H9 (cell line): ENCODE measurements around the gene DBH. TPM values are rescaled to one million over a fixed set of nuclear protein-coding genes. Genes with fewer than 3 reads are reported as not detected.

Experiments
- DNase-seq: peaks from one replicate; pipeline ENCODE4 v3.0.0-alpha.2; 2017
- H2AFZ ChIP-seq: one replicate; pipeline ENCODE4 v1.6.1; 2013; ENCODE audit warnings: mild to moderate bottlenecking, low read length, control low read depth, moderate library complexity
- H2AK5ac ChIP-seq: 2 replicates; pipeline ENCODE4 v1.6.1; 2013; ENCODE audit warnings: low read length, control low read depth, mixed read lengths; ENCODE audit not compliant: insufficient read length
- H2BK120ac ChIP-seq: one replicate; pipeline ENCODE4 v1.6.1; 2013; ENCODE audit warnings: low read depth, mild to moderate bottlenecking, low read length, control low read depth, inconsistent platforms; ENCODE audit not compliant: poor library complexity, severe bottlenecking
- H2BK12ac ChIP-seq: 2 replicates; pipeline ENCODE4 v1.6.1; 2013; ENCODE audit warnings: low read length, control low read depth, mixed read lengths, low read depth; ENCODE audit not compliant: insufficient read length
- H2BK15ac ChIP-seq: 2 replicates; pipeline ENCODE4 v1.6.1; 2013; ENCODE audit warnings: low read depth, low read length, control low read depth
- H2BK20ac ChIP-seq: one replicate; pipeline ENCODE4 v1.6.1; 2013; ENCODE audit warnings: low read depth, mild to moderate bottlenecking, low read length, control low read depth, inconsistent platforms; ENCODE audit not compliant: poor library complexity, severe bottlenecking
- H2BK5ac ChIP-seq: 2 replicates; pipeline ENCODE4 v1.6.1; 2013; ENCODE audit warnings: low read length, control low read depth, mixed read lengths; ENCODE audit not compliant: insufficient read length
- H3K14ac ChIP-seq: 2 replicates; pipeline ENCODE4 v1.6.1; 2013; ENCODE audit warnings: low read length, control low read depth; ENCODE audit not compliant: insufficient read depth
- H3K18ac ChIP-seq: 2 replicates; pipeline ENCODE4 v1.6.1; 2013; ENCODE audit warnings: low read depth, mild to moderate bottlenecking, mixed read lengths, low read length, control low read depth; ENCODE audit not compliant: insufficient read length
- H3K23ac ChIP-seq: 2 replicates; pipeline ENCODE4 v1.6.1; 2013; ENCODE audit warnings: low read length, control low read depth, mixed read lengths, low read depth; ENCODE audit not compliant: insufficient read length
- H3K23me2 ChIP-seq: 2 replicates; pipeline ENCODE4 v1.6.1; 2013; ENCODE audit warnings: low read depth, mild to moderate bottlenecking, mixed read lengths, low read length, control low read depth; ENCODE audit not compliant: insufficient read length, poor library complexity, severe bottlenecking
- H3K27ac ChIP-seq: 2 replicates; pipeline ENCODE4 v1.5.1; 2013; ENCODE audit warnings: low read length, control low read depth, mixed read lengths, low read depth; ENCODE audit not compliant: insufficient read length
- H3K27me3 ChIP-seq: 2 replicates; pipeline ENCODE4 v1.6.1; 2013; ENCODE audit warnings: low read length, control low read depth, inconsistent platforms; ENCODE audit not compliant: insufficient read depth
- H3K4ac ChIP-seq: 2 replicates; pipeline ENCODE4 v1.6.1; 2013; ENCODE audit warnings: low read depth, mild to moderate bottlenecking, control low read depth, inconsistent platforms, low read length, moderate library complexity
- H3K4me1 ChIP-seq: 2 replicates; pipeline ENCODE4 v1.6.1; 2013; ENCODE audit warnings: low read length, control low read depth, inconsistent platforms; ENCODE audit not compliant: insufficient read depth
- H3K4me2 ChIP-seq: 2 replicates; pipeline ENCODE4 v1.6.1; 2013; ENCODE audit warnings: low read length, control low read depth, mixed read lengths; ENCODE audit not compliant: insufficient read length, insufficient read depth
- H3K56ac ChIP-seq: 2 replicates; pipeline ENCODE4 v1.6.1; 2013; ENCODE audit warnings: low read depth, mild to moderate bottlenecking, mixed read lengths, low read length, control low read depth; ENCODE audit not compliant: insufficient read length
- H3K79me1 ChIP-seq: 2 replicates; pipeline ENCODE4 v1.6.1; 2013; ENCODE audit warnings: low read depth, mild to moderate bottlenecking, moderate library complexity, low read length, control low read depth, inconsistent platforms; ENCODE audit not compliant: insufficient read depth, poor library complexity, severe bottlenecking
- H3K79me2 ChIP-seq: 2 replicates; pipeline ENCODE4 v1.6.1; 2013; ENCODE audit warnings: low read length, control low read depth, inconsistent platforms; ENCODE audit not compliant: insufficient read depth
- H3K9ac ChIP-seq: 2 replicates; pipeline ENCODE4 v1.6.1; 2013; ENCODE audit warnings: low read length, control low read depth, mixed read lengths; ENCODE audit not compliant: insufficient read length; ENCODE audit errors: extremely low read depth
- H3K9me3 ChIP-seq: one replicate; pipeline ENCODE4 v1.6.1; 2013; ENCODE audit warnings: low read depth, low read length, inconsistent platforms; ENCODE audit not compliant: control insufficient read depth
- H3T11ph ChIP-seq: one replicate; pipeline ENCODE4 v1.6.1; 2013; ENCODE audit warnings: mild to moderate bottlenecking, low read length, control low read depth, inconsistent platforms
- H4K20me1 ChIP-seq: one replicate; pipeline ENCODE4 v1.6.1; 2013; ENCODE audit not compliant: control insufficient read depth, insufficient read length, insufficient read depth
- H4K5ac ChIP-seq: 2 replicates; pipeline ENCODE4 v1.6.1; 2013; ENCODE audit warnings: low read depth, mild to moderate bottlenecking, mixed read lengths, low read length, control low read depth; ENCODE audit not compliant: insufficient read length
- H4K8ac ChIP-seq: replicated peaks from 2 replicates; pipeline ENCODE4 v1.6.1; 2013; ENCODE audit warnings: low read length, control low read depth, mixed read lengths, low read depth; ENCODE audit not compliant: insufficient read length
- H4K91ac ChIP-seq: 2 replicates; pipeline ENCODE4 v1.6.1; 2013; ENCODE audit warnings: low read depth, mild to moderate bottlenecking, moderate library complexity, mixed read lengths, low read length, control low read depth; ENCODE audit not compliant: insufficient read length
- H3K27ac Mint-ChIP-seq, 3 experiments: 2 replicates in 2 of 3; 3 replicates in 1 of 3; pipeline ENCODE4 v1.8.0; 2020 to 2021; ENCODE audit warnings: mixed read lengths in 3 of 3, mild to moderate bottlenecking in 1 of 3, moderate library complexity in 1 of 3
- H3K27me3 Mint-ChIP-seq: 2 replicates; pipeline ENCODE4 v1.8.0; 2021; ENCODE audit warnings: low read depth, mild to moderate bottlenecking, moderate library complexity, mixed read lengths
- H3K36me3 Mint-ChIP-seq, 3 experiments: 2 replicates in 2 of 3; 3 replicates in 1 of 3; pipeline ENCODE4 v1.8.0; 2020 to 2021; ENCODE audit warnings: low read depth in 3 of 3, mixed read lengths in 3 of 3; ENCODE audit not compliant: insufficient read depth in 1 of 3
- H3K4me1 Mint-ChIP-seq, 2 experiments: 2 replicates each; pipeline ENCODE4 v1.8.0; 2020; ENCODE audit warnings: mixed read lengths in 2 of 2
- H3K4me3 Mint-ChIP-seq, 2 experiments: 2 replicates in 1 of 2; 3 replicates in 1 of 2; pipeline ENCODE4 v1.8.0; 2020 to 2021; ENCODE audit warnings: mild to moderate bottlenecking in 2 of 2, mixed read lengths in 2 of 2, moderate library complexity in 1 of 2
- H3K9me3 Mint-ChIP-seq, 2 experiments: 2 replicates in 1 of 2; 3 replicates in 1 of 2; pipeline ENCODE4 v1.8.0; 2020; ENCODE audit warnings: mild to moderate bottlenecking in 2 of 2, mixed read lengths in 2 of 2, moderate library complexity in 1 of 2
- WGBS: extraction: QIAGEN DNeasy Blood & Tissue Kit; methylation state at CpG from one replicate; pipeline ENCODE4 v1.1.7; 2013; ENCODE audit warnings: missing lambda C conversion rate, low lambda C conversion rate, mixed read lengths; ENCODE audit not compliant: insufficient read length; ENCODE audit errors: extremely low coverage; 5-methylcytosine and 5-hydroxymethylcytosine counted together
- total RNA-seq: library from RNA; stranded (reverse); gene quantifications from 2 replicates; pipeline ENCODE4 v1.2.1, GENCODE V29; 2021
- TF ChIP-seq, protein P1 (sequence below): fragments of 200-600 bp; sonication (generic); conservative IDR thresholded peaks from 3 replicates; pipeline ENCODE4 v1.8.0; 2021; ENCODE audit warnings: antibody characterized with exemption, mild to moderate bottlenecking

DBH gene
- total RNA-seq, 1 experiment from 2014 or later = not detected

GRCh38 chr9:133595910-133596309 lies 40.3 kb upstream of the DBH start:
- H3K23ac ChIP-seq = no peak overlapping the region
- H3K9me3 ChIP-seq = peaks cover 4% of the 10 kb centered on the region
- H3K4me1 ChIP-seq = no peaks in the 10 kb centered on the region
- no peaks in the 10 kb centered on the region for H4K20me1 ChIP-seq
- Mint-ChIP-seq H3K9me3 (peaks cover 22% of the 10 kb centered on the region in 2 experiments), H3K4me3 (no peak overlapping the region; a peak in 1 of 5 replicates), H3K4me1 (no peaks in the 10 kb centered on the region), H3K27ac (no peak overlapping the region), H3K27me3 (peaks cover 18% of the 10 kb centered on the region), H3K36me3 (peaks cover 3 to 10% (median 10%) of the 10 kb centered on the region in 3 experiments; a peak in 6 of 7 replicates)
- TF ChIP-seq, protein P1, sequence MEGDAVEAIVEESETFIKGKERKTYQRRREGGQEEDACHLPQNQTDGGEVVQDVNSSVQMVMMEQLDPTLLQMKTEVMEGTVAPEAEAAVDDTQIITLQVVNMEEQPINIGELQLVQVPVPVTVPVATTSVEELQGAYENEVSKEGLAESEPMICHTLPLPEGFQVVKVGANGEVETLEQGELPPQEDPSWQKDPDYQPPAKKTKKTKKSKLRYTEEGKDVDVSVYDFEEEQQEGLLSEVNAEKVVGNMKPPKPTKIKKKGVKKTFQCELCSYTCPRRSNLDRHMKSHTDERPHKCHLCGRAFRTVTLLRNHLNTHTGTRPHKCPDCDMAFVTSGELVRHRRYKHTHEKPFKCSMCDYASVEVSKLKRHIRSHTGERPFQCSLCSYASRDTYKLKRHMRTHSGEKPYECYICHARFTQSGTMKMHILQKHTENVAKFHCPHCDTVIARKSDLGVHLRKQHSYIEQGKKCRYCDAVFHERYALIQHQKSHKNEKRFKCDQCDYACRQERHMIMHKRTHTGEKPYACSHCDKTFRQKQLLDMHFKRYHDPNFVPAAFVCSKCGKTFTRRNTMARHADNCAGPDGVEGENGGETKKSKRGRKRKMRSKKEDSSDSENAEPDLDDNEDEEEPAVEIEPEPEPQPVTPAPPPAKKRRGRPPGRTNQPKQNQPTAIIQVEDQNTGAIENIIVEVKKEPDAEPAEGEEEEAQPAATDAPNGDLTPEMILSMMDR = no peak
- no peaks in the 10 kb centered on the region for H3K79me1 ChIP-seq
- no CpG with 5 or more reads among the region's 8 CpGs for WGBS
- H3K4me2 ChIP-seq = no peak overlapping the region
- no peak overlapping the region for H2BK5ac ChIP-seq
- H2AK5ac ChIP-seq = no peak overlapping the region
- no peak overlapping the region for H2BK15ac ChIP-seq
- H3K56ac ChIP-seq = no peak overlapping the region
- no peak overlapping the region for H2BK12ac ChIP-seq
- H3K4ac ChIP-seq = no peak overlapping the region
- DNase-seq = no peak
- no peak overlapping the region for H2BK120ac ChIP-seq
- no peaks in the 10 kb centered on the region for H3K23me2 ChIP-seq
- H3K79me2 ChIP-seq = no peaks in the 10 kb centered on the region
- H4K5ac ChIP-seq = no peak overlapping the region
- H3K18ac ChIP-seq = no peak overlapping the region
- no peak overlapping the region for H3K9ac ChIP-seq
- H3K14ac ChIP-seq = no peak overlapping the region
- no peak overlapping the region for H4K91ac ChIP-seq
- no peak overlapping the region for H2AFZ ChIP-seq
- no peak overlapping the region for H3T11ph ChIP-seq
- H3K27me3 ChIP-seq = no peaks in the 10 kb centered on the region
- H4K8ac ChIP-seq = no peak overlapping the region
- no peak overlapping the region for H3K27ac ChIP-seq
- no peak overlapping the region for H2BK20ac ChIP-seq
